ENCODE results near the gene ZFP62.
"Not testable (repeated sequence)": the region's sequence is repeated elsewhere in the genome, so short reads cannot be mapped to it uniquely, and the experiment has no call there.

Gene ZFP62

DNA sequence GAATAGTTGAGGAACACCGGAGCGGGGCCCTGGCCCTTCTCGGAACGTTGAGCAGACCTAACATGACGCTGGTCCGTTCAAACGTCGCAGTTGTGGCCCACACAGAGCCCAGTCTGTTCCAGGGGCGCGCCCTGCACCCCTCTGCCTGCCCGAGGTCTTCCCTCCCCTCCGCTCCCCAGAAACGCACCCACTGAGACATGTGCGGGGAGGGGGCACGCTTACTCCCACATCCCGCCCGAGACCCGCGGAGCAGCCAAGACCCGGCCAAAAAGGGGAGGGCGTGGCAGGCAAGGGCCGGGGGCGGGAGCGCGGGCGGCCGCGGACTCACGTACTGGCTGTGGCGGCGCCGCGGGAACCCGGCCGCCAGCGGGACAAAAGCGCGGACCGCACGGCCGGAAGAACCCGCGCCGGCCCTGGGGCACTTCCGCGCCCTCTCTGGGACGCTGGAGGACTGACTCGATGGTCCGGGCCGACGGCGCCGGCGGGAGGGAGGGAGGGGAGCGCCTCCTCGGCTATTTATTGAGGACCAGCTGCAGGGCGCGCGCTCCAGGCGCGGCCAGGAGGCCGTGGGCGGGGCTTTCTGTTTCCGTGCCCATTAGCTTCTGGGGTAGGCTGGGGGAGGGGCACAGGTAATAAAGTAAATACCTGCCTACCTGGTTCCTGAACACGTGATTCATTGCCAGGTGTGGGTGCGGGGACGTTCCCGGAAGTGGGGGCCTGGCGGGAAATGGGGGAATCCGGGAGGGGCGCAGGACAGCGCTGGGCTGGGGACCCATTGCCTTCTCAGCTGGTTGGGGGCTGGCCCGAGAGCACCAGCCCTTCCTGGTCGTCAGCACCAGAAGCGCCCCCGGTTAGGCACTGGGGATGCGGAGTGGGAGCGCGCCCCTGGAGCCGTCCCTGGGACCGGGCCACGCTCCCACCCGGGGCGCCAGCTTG lies at the start of gene ZFP62:
ZFP62 (minus strand) TSS at position 390 of the 936 bp plus-strand sequence; CDS start at position 333, 57 bp downstream.
- peak within 1 kb of the TSS; percentile 85 for H3K27ac ChIP-seq
- peak; percentile 61 for DNase-seq (ENCODE audit: low read depth, low spot score)

DNA sequence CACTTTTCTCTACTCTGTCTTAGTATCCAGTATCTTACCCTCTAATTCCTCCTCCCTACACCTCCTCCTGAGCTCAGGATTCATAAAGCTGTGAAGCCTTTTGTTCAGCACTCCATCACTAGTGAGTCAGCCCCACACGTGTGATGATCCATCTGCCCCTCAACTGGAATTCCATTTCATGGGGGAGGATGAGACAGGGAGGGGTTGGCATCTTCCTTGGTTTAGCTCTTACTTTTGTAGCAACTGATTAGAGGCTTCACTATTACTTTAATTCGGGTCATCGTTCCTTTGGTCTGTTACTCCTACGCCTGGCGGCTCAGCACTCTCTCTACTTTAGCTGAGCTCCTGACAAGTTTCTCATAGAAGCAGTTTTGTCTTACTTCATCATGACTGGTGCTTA lies 49.7 kb upstream of the ZFP62 start:
- no peak for DNase-seq (ENCODE audit: low read depth, low spot score)
- H3K27ac ChIP-seq, result no peak overlapping the region

DNA sequence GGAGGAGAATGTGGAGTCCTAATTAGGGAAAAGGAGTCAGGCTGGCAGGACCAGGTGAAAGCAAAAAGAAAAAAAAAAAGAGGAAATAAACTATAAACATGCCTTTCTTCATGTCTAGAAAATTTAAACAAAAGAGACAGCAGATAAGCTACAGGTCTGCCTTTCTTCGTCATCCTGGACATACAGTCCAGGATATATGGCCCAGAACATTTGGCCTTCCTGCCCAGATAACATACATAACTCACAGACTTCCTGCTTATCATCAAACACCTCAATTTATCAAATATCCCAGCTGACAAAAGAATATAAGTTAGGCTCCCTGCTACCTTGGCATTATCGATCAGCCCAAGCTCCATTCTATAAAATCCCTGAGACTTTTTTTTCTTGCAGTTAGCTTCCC lies 49.1 kb upstream of the ZFP62 start:
- DNase-seq (ENCODE audit: low read depth, low spot score), result no peak
- H3K27ac ChIP-seq, result no peak overlapping the region

DNA sequence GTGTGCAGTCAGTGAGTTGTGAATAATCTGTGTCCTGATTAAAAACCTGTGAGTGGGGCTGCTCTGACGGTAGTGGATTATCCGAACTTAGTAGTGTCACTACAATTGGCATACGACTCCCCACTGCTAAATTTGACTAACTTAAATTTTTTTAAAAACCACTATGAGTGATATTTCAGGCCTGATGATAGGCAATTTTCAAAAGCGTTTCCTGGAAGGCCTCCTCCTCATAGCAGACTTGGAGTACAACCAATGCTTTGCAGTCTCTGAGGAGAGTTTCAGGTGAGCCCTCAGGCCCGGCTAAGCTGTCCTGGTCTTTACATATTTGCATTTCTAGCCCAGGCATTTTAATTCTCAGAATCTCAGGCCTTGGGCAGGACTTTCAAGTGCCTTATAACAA lies 48.7 kb upstream of the ZFP62 start:
- H3K27ac ChIP-seq, result no peak overlapping the region
- DNase-seq (ENCODE audit: low read depth, low spot score), result no peak

DNA sequence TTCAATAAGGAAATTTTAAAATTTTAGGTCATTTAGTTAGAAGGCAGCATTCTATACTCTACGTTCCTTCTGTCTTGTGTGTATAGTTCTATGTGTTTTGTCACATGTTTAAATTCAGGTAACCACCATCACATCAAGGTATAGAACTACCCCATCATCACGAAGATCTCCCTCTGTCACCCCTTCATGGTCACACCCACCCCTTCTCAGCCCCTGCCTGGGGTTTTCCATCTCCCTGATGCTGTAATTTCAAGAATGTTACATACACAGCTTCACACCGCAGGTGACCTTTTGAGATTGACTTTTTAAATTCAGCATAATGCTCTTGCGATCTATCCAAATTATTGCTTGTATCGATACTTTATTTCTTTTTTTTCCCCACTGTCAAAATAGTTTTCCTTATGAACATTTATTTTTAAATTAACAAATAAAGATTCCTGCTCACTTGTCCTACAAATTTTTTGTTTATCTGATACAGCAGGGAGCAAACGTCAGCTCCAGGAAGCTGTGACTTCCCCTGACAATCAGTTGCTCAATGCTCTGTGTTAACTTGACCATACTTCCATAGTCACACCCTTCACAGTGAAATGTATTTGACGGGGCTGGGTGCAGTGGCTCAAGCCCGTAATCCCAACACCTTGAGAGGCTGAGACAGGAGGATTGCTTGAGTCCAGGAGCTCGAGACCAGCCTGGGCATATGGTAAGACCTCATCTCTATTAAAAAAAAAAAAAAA lies 48.1 kb upstream of the ZFP62 start:
- no peak for DNase-seq (ENCODE audit: low read depth, low spot score)
- no peak overlapping the region for H3K27ac ChIP-seq

DNA sequence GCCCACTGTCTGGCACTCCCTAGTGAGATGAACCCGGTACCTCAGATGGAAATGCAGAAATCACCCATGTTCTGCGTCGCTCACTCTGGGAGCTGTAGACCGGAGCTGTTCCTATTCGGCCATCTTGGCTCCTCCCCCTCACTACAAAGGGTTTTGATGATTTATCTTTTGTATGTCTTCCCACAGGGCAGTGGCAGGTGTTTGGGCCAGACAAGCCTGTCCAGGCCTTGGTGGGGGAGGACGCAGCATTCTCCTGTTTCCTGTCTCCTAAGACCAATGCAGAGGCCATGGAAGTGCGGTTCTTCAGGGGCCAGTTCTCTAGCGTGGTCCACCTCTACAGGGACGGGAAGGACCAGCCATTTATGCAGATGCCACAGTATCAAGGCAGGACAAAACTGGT lies 47.3 kb upstream of the ZFP62 start:
- no peak overlapping the region for H3K27ac ChIP-seq

DNA sequence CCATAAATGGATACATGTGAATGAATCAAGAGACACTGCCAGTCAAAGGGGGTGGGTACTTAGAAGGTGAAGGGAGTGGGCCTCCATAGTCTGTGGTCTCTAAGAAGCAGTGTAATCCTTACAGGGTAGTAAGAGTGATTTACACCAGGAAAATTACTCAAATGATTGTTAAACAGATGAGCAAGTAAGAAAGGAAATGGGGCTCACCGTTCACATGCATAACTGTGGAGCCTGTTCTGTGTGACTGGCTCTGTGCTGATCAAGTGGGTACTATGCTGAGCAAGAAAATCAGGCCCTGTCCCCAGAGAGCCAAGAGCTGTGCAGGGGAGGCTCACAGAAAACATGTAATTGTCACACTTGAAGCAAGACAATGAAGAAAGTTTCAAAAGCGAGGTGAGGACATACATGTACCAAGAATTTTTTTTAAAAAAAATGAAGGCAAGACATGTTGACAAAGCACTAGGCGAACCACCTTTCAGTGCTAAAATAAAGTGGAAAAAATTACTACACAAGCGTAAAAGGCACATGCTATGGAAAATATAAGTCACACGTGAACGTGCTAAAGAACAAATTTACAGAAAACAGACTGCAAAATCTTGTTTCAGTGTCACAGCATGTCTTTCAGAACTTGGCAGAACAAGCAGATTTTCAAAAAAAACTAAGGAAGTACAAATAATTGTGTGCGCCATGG lies 40.4 kb upstream of the ZFP62 start:
- no peak for DNase-seq (ENCODE audit: low read depth, low spot score)
- H3K27ac ChIP-seq, result no peak overlapping the region

More for the DNA sequence above, 47.3 kb upstream of the ZFP62 start:
- no peak for DNase-seq (ENCODE audit: low read depth, low spot score)

DNA sequence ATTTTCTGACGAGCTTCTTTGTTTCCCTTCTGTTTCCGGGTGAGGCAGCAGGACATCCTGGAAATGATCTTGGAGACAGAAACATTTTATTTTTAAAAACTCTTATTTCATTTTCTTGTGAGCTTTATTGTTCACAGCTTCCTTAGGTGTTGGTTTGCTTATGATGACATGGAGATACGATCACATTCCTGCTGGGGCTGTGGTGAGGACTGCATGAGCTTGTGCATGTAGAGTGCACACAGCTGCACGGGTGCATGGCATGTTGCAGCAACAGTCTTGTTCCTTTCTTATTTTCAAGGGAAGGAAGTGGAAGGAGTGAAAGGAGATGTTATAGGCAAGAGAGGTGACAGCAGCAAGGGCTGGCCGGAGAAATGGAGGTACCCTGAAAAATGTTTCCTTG lies 39.1 kb upstream of the ZFP62 start:
- no peak overlapping the region for H3K27ac ChIP-seq
- no peak for DNase-seq (ENCODE audit: low read depth, low spot score)

DNA sequence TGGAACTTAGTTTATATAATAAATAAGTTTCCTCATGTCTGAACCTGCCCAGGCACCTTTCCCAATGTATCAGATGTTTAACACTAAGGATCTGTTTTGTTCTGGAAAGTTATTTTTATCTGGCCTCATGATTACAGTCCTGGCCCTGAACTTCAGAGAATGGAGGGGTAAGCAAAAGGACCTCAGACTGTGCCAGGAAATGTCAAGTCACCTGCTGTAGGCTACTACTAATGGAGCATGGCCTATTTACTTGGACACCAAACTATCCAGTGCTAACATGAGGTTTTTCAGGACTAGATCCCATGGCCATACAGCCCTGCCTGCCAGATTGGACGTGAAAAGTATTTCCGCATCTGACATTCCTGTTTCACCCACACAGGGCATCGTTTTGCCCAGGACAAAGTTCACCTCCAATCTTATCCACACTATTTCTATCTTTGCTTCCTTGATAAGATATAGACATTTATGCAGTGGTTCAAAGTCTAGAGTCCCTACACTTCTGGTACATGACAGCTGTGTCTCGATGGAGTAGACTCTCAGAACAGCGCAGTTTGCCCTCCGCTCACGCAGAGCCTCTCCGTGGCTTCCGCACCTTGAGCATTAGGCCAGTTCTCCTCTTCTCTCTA lies 37.7 kb upstream of the ZFP62 start, which contains the start of gene BTNL8:
BTNL8 (plus strand) TSS at position 539 of the 626 bp plus-strand sequence. CDS start 152 bp downstream, outside the sequence.
- no peak for DNase-seq (ENCODE audit: low read depth, low spot score)
- no peak within 1 kb of the TSS for H3K27ac ChIP-seq

DNA sequence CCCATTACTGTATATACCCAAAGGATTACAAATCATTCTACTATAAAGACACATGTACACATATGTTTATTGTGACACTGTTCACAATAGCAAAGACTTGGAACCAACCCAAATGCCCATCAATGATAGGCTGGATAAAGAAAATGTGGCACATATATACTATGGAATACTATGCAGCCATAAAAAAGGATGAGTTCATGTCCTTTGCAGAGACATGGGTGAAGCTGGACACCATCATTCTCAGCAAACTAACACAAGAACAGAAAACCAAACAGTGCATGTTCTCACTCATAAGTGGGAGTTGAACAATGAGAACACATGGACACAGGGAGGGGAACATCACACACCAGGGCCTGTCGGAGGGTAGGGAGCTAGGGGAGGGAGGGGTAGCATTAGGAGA lies 34.3 kb upstream of the ZFP62 start:
- H3K27ac ChIP-seq; DNase-seq (ENCODE audit: low read depth, low spot score): not testable (repeated sequence)

DNA sequence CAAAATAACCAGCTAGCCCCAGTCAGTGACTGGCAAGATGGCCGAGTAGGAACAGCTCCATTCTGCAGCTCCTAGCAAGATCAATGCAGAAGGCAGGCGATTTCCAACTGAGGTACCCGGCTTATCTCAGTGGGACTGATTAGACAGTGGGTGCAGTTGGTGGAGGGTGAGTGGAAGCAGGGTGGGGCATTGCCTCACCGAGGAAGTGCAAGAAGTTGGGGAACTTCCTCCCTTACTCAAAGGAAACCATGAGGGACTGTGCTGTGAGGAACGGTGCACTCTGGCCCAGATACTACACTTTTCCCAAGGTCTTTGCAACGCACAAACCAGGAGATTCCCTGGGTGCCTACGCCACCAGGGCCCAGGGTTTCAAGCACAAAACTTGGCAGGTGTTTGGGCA lies 28.3 kb upstream of the ZFP62 start:
- no peak for DNase-seq (ENCODE audit: low read depth, low spot score)
- no peak overlapping the region for H3K27ac ChIP-seq

DNA sequence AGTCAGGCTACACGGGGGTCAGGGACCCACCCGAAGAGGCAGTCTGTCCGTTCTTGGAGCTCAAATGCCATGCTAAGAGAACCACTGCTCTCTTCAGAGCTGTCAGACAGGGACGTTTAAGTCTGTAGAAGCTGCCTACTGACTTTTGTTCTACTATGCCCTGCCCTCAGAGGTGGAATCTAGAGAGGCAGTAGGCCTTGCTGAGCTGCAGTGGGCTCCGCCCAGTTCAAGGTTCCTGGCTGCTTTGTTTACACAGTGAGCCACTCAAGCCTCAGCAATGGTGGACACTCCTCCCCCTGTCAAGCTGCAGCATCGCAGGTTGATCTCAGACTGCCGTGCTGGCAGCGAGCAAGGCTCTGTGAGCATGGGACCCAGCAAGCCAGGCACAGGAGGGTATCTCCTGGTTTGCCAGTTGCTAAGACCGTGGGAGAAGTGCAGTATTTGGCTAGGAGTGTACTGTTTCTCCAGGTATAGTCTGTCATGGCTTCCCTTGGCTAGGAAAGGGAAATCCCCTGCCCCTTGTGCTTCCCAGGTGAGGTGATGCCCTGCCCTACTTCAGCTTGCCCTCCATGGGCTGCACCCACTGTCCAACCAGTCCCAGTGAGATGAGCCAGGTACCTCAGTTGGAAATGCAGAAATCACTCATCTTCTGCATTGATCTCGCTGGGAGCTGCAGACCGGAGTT lies 24.9 kb upstream of the ZFP62 start:
- DNase-seq (ENCODE audit: low read depth, low spot score); H3K27ac ChIP-seq: not testable (repeated sequence)

DNA sequence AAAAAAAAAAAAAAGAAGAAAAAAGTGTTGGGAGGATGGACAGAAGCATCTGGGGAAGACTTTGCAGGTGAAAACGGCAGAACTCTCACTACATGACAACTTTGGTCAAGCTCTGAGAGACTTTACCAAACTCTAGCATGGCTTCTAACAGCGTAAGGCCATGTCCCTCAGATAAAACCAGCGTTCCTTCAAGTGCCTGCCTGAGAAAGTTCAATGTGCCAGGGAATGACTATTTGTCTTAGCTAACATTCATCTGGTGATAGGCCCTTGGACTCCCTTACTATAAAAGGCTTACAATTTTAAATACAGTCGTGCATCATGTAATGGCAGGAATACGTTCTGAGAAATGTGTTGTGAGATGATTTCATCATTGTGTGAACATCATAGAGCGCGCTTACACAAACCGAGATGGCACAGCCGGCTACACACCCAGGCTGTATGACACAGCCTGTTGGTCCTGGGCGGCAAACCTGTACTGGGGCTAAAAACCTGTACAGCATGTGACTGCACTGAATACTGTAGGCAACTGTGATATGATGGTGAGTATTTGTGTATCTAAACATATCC lies 14.9 kb upstream of the ZFP62 start:
- no peak for DNase-seq (ENCODE audit: low read depth, low spot score)
- H3K27ac ChIP-seq, result no peak overlapping the region

DNA sequence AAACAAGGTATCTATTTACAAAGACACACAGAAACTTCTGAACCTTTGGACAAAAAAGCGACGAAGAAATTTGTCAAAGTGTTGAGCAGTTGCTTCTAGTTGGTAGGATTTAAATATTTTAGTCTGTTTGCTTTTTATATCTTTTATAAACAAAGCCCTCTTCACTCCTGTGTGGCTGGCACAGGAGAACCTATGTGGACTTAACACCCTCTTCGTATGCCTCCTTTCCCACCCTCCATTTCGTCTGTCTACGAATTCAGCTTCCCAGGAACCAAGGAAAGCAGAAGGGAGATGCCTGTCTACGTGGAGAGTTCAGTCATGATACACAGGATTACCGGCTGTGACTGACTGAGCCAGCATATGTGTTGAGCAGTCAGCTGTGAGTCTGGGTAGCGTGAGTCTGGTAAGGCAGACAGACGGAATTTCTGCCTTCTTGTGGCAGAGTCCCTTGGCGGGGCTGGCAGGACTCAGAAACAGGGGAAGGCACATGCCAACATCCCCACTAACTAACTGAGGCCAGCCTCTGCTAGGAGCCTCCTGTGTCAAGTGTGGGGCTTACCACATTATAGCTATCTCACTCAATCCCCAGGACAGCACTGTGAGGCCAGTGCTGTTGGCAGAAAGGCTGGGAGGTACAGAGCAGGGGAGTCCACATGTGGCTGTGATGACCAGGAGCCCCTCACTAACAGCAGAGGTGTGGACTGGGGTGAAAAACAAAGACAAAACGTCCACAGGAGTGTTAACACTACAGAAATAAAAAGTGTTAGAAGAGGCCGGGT lies 13.9 kb upstream of the ZFP62 start:
- no peak overlapping the region for H3K27ac ChIP-seq
- DNase-seq (ENCODE audit: low read depth, low spot score), result no peak

DNA sequence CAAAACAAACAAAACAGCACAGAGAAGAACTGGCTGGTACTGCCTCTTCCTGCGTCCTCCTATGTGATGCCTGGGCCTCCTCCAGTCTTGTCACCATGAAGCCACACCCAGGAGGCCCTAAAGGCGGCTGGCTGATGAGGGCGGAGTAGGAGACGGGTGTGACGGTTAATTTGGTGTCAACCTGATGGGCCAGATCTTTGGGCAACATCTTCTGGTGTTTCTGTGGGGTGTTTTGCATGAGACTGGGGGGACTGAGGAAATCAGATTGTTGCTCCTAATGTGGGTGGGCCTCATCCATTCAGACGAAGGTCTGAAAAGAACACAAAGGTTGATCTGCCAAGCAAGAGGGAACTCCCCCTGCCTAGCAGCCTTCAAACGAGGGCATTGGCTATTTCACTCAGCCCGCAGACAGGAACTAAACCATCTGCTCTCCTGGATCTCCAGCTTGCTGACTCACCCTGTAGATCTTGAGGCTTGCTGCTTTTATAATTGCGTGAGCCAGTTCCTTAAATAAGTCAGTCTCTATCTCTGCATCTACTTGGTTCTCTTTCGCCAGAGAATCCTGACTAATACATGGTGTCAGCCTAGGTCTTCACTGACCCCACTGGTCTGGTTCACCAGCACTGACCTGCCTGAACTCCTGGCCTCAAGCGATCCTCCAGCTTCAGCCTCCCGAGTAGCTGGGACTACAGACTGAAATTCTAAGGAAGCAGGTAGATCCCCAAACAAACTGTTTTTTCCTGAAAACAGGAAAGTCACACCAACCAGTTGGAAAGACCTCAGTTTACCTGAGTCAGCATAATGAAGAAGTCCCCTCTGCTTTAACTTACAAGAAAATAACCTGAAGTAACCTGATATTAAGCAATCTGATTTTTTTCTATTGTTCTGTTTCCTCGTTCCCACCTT lies 12.8 kb upstream of the ZFP62 start:
- DNase-seq (ENCODE audit: low read depth, low spot score), result no peak
- no peak overlapping the region for H3K27ac ChIP-seq

DNA sequence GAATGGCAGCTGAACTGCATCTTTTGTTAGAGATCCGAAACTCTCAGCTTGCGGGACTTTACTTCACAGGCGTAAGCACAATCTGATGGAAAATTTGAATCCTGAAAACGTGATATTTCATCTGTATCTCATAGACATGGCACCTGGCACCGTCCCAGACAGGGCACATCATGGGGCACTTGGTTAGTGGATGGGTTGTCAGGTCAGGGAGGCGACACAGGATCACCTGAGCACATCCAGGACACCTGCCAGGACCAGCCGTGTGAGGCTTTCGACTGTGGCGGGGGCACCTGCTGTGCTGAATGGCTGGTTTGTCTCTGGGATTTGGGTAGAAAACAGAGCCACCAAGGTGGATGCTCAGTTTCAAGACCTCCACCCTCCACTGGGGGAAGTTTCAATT lies 11.3 kb upstream of the ZFP62 start:
- no peak for DNase-seq (ENCODE audit: low read depth, low spot score)

DNA sequence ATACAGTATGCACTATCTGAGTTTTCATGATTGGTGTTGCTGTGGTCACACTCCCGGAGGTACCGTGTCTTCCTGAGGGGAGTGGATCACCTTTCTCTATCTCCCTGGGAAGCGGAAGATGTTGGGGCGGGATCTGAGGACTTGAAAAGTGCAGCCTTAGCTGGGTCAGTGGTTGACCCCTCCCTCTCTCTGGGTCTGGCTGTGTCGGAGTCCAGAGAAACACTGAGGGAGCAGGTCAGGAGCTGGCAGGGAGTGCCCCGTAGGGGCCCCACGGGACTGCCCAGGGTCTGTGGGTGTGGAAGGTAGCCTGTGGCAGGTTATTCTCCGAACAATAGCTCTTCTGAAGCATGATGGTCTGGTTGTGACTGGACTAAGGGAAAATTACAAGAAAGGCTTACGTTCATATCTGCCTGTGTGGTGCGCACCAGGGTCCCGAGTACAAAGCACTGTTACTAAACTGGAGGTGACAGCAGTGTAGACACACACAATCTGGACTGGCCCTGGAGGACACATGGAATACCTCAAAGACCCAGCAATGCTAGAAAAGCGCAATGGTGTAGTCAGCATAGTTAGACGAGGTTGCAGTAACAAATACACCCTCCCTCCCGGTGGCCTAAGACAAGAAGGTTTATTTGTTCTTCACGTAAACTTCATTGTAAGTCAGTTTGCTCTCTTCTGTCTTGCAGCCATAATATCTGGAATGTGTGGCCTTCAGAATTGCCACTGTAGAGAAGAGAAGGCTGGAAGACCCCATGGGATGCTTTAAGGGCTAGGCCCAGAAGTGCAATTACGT lies 9.4 kb upstream of the ZFP62 start:
- no peak for DNase-seq (ENCODE audit: low read depth, low spot score)
- H3K27ac ChIP-seq, result no peak overlapping the region

More for the DNA sequence above, 11.3 kb upstream of the ZFP62 start:
- no peak overlapping the region for H3K27ac ChIP-seq

Data from epithelial cell of prostate (primary cell).